DND-41 (cell line): Measurements from ENCODE around the gene FRMPD4.

Experiments used
- ATAC-seq: fragments of 200-7000 bp; cut with Tn5 transposase; 3 replicates; pipeline ENCODE4 v1.9.1; 2021; ENCODE audit warnings: low read depth; ENCODE audit not compliant: insufficient read depth
- DNase-seq: peaks from one replicate; pipeline ENCODE4 v3.0.0-alpha.2; 2020
- H2AFZ ChIP-seq: 2 replicates; pipeline ENCODE4 v1.6.0; 2012; ENCODE audit warnings: low read depth, low read length
- H3K27ac ChIP-seq: 2 replicates; pipeline ENCODE4 v1.5.1; 2012; ENCODE audit warnings: low read length, inconsistent platforms
- H3K27me3 ChIP-seq: fragments of 200-600 bp; sonication (generic); 2 replicates; pipeline ENCODE4 v1.6.0; 2012; ENCODE audit warnings: low read length, mild to moderate bottlenecking, inconsistent platforms; ENCODE audit not compliant: insufficient read depth, poor library complexity
- H3K36me3 ChIP-seq: 2 replicates; pipeline ENCODE4 v1.5.1; 2012; ENCODE audit warnings: low read length, inconsistent platforms; ENCODE audit not compliant: insufficient read depth
- H3K4me1 ChIP-seq: 2 replicates; pipeline ENCODE4 v1.5.1; 2012; ENCODE audit warnings: mild to moderate bottlenecking, low read length; ENCODE audit not compliant: insufficient read depth
- H3K4me2 ChIP-seq: 2 replicates; pipeline ENCODE4 v1.6.0; 2012; ENCODE audit warnings: mild to moderate bottlenecking, moderate library complexity, low read length, inconsistent platforms; ENCODE audit not compliant: insufficient read depth
- H3K4me3 ChIP-seq, 2 experiments: fragments of 200-600 bp in 1 of 2; shearing (Covaris generic) in 1 of 2; 2 replicates each; pipeline ENCODE4 v1.5.1; 2012 to 2016; ENCODE audit warnings: inconsistent platforms in 2 of 2, low read length in 2 of 2, mild to moderate bottlenecking in 2 of 2, low read depth in 1 of 2, moderate library complexity in 1 of 2
- H3K79me2 ChIP-seq: 2 replicates; pipeline ENCODE4 v1.6.0; 2012; ENCODE audit warnings: low read length, inconsistent platforms; ENCODE audit not compliant: insufficient read depth
- H3K9ac ChIP-seq: 2 replicates; pipeline ENCODE4 v1.6.0; 2012; ENCODE audit warnings: low read depth, mild to moderate bottlenecking, inconsistent platforms, low read length, moderate library complexity
- H3K9me3 ChIP-seq: 2 replicates; pipeline ENCODE4 v1.5.1; 2012; ENCODE audit warnings: low read length, moderate library complexity, mild to moderate bottlenecking, inconsistent platforms; ENCODE audit not compliant: insufficient read depth, severe bottlenecking
- H4K20me1 ChIP-seq: 2 replicates; pipeline ENCODE4 v1.6.0; 2012; ENCODE audit warnings: low read length; ENCODE audit not compliant: insufficient read depth
- CTCF ChIP-seq: IDR thresholded peaks from 2 replicates; pipeline ENCODE4 v1.5.1; 2012; ENCODE audit warnings: borderline replicate concordance, low read length, moderate library complexity, mild to moderate bottlenecking; ENCODE audit not compliant: poor library complexity, severe bottlenecking; ENCODE audit errors: extremely low read depth
- EZH2 ChIP-seq: IDR thresholded peaks from 3 replicates; pipeline ENCODE4 v1.6.1; 2012; ENCODE audit warnings: borderline replicate concordance, low read depth, mild to moderate bottlenecking, moderate library complexity, low read length, inconsistent platforms; ENCODE audit not compliant: severe bottlenecking

Gene FRMPD4

GRCh38 chrX:12292996-12293765, 154.9 kb downstream of the FRMPD4 start:
- H3K27ac ChIP-seq: no peak overlapping the region
- H3K79me2 ChIP-seq: no peaks in the 10 kb centered on the region
- no peaks in the 10 kb centered on the region for H3K27me3 ChIP-seq
- H4K20me1 ChIP-seq: no peaks in the 10 kb centered on the region
- H3K9me3 ChIP-seq: no peaks in the 10 kb centered on the region
- H2AFZ ChIP-seq: no peak overlapping the region
- H3K4me2 ChIP-seq: no peak overlapping the region
- H3K9ac ChIP-seq: no peak overlapping the region
- H3K36me3 ChIP-seq: no peaks in the 10 kb centered on the region
- no peak overlapping the region for H3K4me3 ChIP-seq
- ATAC-seq (no peak), DNase-seq (no peak)
- TF ChIP-seq EZH2 (no peak), CTCF (no peak)
- H3K4me1 ChIP-seq: no peaks in the 10 kb centered on the region

- Histone ChIP-seq H2AFZ (no peak overlapping the region), H3K9me3 (no peaks in the 10 kb centered on the region), H3K4me1 (no peaks in the 10 kb centered on the region), H3K9ac (no peak overlapping the region), H3K27ac (no peak overlapping the region), H3K4me2 (no peak overlapping the region), H3K4me3 (no peak overlapping the region), H3K79me2 (no peaks in the 10 kb centered on the region), H3K36me3 (no peaks in the 10 kb centered on the region), H4K20me1 (no peaks in the 10 kb centered on the region), H3K27me3 (no peaks in the 10 kb centered on the region)
- TF ChIP-seq CTCF: no peak
- no peak for TF ChIP-seq EZH2
- DNase-seq (no peak), ATAC-seq (no peak)
These were observed 159.1 kb downstream of the FRMPD4 start for GRCh38 chrX:12297353-12297752.

GRCh38 chrX:12301288-12301687, 163.0 kb downstream of the FRMPD4 start:
- no peak overlapping the region for H3K4me2 ChIP-seq
- no peaks in the 10 kb centered on the region for H3K36me3 ChIP-seq
- no peak overlapping the region for H2AFZ ChIP-seq
- no peaks in the 10 kb centered on the region for H3K79me2 ChIP-seq
- no peak for TF ChIP-seq CTCF
- TF ChIP-seq EZH2: no peak
- no peak overlapping the region for H3K4me3 ChIP-seq
- H3K27me3 ChIP-seq: no peaks in the 10 kb centered on the region
- no peak overlapping the region for H3K9ac ChIP-seq
- H3K9me3 ChIP-seq: no peaks in the 10 kb centered on the region
- H4K20me1 ChIP-seq: no peaks in the 10 kb centered on the region
- H3K4me1 ChIP-seq: no peaks in the 10 kb centered on the region
- no peak overlapping the region for H3K27ac ChIP-seq
- no peak for DNase-seq
- no peak for ATAC-seq
